ENCODE measurements around the gene LRRC7.
A peak's percentile ranks its signal among the peaks of the same experiment; 100 is the strongest.

LRRC7 gene

DNA sequence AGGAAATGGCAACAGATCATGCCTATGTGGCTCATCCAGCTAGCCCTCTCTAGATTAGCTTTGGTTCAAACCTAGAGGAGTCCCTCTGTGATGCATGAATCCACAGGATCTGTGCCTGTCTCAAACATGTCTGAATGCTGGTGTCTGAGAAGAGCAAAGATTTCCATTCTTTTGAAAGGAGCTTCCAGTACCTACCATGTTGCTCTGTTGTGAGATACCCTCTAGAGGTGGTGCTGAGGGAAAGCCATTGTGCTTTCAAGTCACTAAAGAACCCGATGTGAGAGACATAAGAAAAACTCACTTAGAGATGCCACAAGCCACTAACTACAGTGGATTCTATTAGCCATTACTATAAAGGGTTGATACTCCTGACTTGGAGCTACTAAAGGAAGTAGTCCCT, 534.1 kb downstream of the LRRC7 start:
- TF ChIP-seq FOXM1 (IDR thresholded peaks at IDR 0.05; ENCODE audit: borderline replicate concordance, low read depth) (no peak), EP300 (IDR thresholded peaks at IDR 0.05; ENCODE audit: borderline replicate concordance) (no peak), TAF1 (IDR thresholded peaks at IDR 0.05; ENCODE audit: low read depth) (no peak), RAD21 (IDR thresholded peaks at IDR 0.05; ENCODE audit: low read depth) (no peak), CEBPB (IDR thresholded peaks at IDR 0.05) (no peak), TCF12 (IDR thresholded peaks at IDR 0.05; ENCODE audit: low read depth) (no peak), CREB1 (IDR thresholded peaks at IDR 0.05; ENCODE audit: low read depth) (no peak), TEAD4 (IDR thresholded peaks at IDR 0.05) (no peak), USF1 (IDR thresholded peaks at IDR 0.05) (no peak), YY1 (IDR thresholded peaks at IDR 0.05; ENCODE audit: low read depth) (no peak), MAX (IDR thresholded peaks at IDR 0.05) (no peak), REST (IDR thresholded peaks at IDR 0.05; ENCODE audit: low read depth) (no peak), EGR1 (IDR thresholded peaks at IDR 0.05) (no peak), NFIC (IDR thresholded peaks at IDR 0.05) (no peak), ZBTB7A (IDR thresholded peaks at IDR 0.05; ENCODE audit: low read depth) (no peak)

DNA sequence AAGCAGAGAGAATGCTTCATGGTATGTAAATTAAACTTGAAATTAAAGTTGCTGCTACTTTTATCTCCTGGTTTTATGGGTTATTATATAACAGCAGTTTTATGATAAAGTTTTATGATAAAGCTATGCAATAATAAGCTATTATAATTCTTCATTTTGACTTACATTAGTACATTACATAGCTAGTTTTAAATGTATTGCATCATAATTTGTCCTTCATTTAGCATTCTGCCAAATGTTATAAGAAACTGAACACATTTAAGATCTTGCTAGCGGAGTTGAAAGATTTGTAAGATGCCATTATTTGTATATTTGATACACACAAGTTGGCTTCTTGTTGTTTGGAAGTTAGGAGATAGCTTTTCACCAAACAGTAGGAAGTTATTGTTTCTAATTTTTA, 536.0 kb downstream of the LRRC7 start:
- TF ChIP-seq USF1 (IDR thresholded peaks at IDR 0.05) (no peak), EGR1 (IDR thresholded peaks at IDR 0.05) (no peak), RAD21 (IDR thresholded peaks at IDR 0.05; ENCODE audit: low read depth) (no peak), NFIC (IDR thresholded peaks at IDR 0.05) (no peak), MAX (IDR thresholded peaks at IDR 0.05) (no peak)

DNA sequence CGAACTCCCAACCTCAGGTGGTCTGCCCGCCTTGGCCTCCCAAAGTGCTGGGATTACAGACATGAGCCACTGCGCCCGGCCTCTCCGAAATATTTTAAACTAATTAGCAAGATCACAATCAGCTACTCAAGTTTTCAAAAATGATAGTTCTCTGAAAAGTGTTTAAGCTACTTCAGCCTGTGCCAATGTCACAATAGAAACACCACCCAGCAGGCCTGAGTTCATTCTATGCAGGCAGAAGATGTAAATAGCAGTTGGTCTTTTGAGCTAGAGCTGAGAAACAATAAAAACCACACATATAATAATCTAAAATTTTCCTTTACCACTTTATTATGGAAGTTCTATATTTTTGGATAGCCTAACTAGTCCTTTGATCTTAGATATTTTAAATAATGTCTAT, 541.5 kb downstream of the LRRC7 start:
- TF ChIP-seq FOXM1 (IDR thresholded peaks at IDR 0.05; ENCODE audit: borderline replicate concordance, low read depth) (no peak), EGR1 (IDR thresholded peaks at IDR 0.05) (no peak), EP300 (IDR thresholded peaks at IDR 0.05; ENCODE audit: borderline replicate concordance) (no peak), USF1 (IDR thresholded peaks at IDR 0.05) (no peak), REST (IDR thresholded peaks at IDR 0.05; ENCODE audit: low read depth) (no peak), ZBTB7A (IDR thresholded peaks at IDR 0.05; ENCODE audit: low read depth) (no peak), YY1 (IDR thresholded peaks at IDR 0.05; ENCODE audit: low read depth) (no peak), NFIC (IDR thresholded peaks at IDR 0.05) (no peak), TAF1 (IDR thresholded peaks at IDR 0.05; ENCODE audit: low read depth) (no peak), TCF12 (IDR thresholded peaks at IDR 0.05; ENCODE audit: low read depth) (no peak), TEAD4 (IDR thresholded peaks at IDR 0.05) (no peak), MAX (IDR thresholded peaks at IDR 0.05) (no peak), CREB1 (IDR thresholded peaks at IDR 0.05; ENCODE audit: low read depth) (no peak), RAD21 (IDR thresholded peaks at IDR 0.05; ENCODE audit: low read depth) (no peak), CEBPB (IDR thresholded peaks at IDR 0.05) (no peak)

GRCh38 chr1:70112838-70113237, 545.1 kb downstream of the LRRC7 start:
- TF ChIP-seq NFIC (IDR thresholded peaks at IDR 0.05), result no peak

- TF ChIP-seq FOXM1 (IDR thresholded peaks at IDR 0.05; ENCODE audit: borderline replicate concordance, low read depth) (no peak), CEBPB (IDR thresholded peaks at IDR 0.05) (peak; percentile 50; the same call in 1 of the 2 replicates)
These were observed 547.6 kb downstream of the LRRC7 start for GRCh38 chr1:70115315-70115714.

DNA sequence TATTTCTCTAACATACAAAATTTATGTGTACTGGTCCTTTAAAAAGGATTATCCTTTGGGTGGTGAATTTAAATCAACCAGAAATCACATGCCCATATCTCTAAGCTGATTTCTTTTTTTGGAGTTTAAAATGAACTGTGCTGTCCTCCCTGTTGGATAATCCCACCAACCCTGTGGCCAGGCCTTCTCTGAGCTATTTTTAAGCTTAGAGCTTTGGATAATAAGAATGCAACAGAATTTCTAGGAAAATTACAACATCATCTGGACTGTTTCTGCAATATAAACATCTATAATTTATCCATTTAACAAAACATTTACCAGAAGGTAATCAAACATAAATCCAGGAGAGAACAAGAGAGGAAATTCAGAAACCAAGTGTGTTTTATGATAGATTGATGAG, 549.3 kb downstream of the LRRC7 start:
- TF ChIP-seq USF1 (IDR thresholded peaks at IDR 0.05), result no peak
- no peak for TF ChIP-seq TCF12 (IDR thresholded peaks at IDR 0.05; ENCODE audit: low read depth)
- no peak for TF ChIP-seq EGR1 (IDR thresholded peaks at IDR 0.05)
- no peak for TF ChIP-seq ZBTB7A (IDR thresholded peaks at IDR 0.05; ENCODE audit: low read depth)
- TF ChIP-seq CEBPB (IDR thresholded peaks at IDR 0.05), result no peak
- no peak for TF ChIP-seq EP300 (IDR thresholded peaks at IDR 0.05; ENCODE audit: borderline replicate concordance)
- no peak for TF ChIP-seq YY1 (IDR thresholded peaks at IDR 0.05; ENCODE audit: low read depth)
- no peak for TF ChIP-seq TAF1 (IDR thresholded peaks at IDR 0.05; ENCODE audit: low read depth)
- TF ChIP-seq REST (IDR thresholded peaks at IDR 0.05; ENCODE audit: low read depth), result no peak
- no peak for TF ChIP-seq CREB1 (IDR thresholded peaks at IDR 0.05; ENCODE audit: low read depth)
- TF ChIP-seq NFIC (IDR thresholded peaks at IDR 0.05), result no peak
- TF ChIP-seq TEAD4 (IDR thresholded peaks at IDR 0.05), result no peak
- TF ChIP-seq MAX (IDR thresholded peaks at IDR 0.05), result no peak
- TF ChIP-seq RAD21 (IDR thresholded peaks at IDR 0.05; ENCODE audit: low read depth), result no peak
- TF ChIP-seq FOXM1 (IDR thresholded peaks at IDR 0.05; ENCODE audit: borderline replicate concordance, low read depth), result no peak
